Thymus (tissue), 11 donors: ENCODE results near the gene KIRREL3. TPM values are rescaled to one million over a fixed set of nuclear protein-coding genes. Genes with fewer than 3 reads are reported as not detected.
"Not testable (repeated sequence)": the region's sequence is repeated elsewhere in the genome, so short reads cannot be mapped to it uniquely, and the experiment has no call there.

Experiments
- DNase-seq, 9 donors: peaks; one replicate each; pipeline ENCODE4 v3.0.0-alpha.2; 2013; ENCODE audit warnings: low spot score in 9 of 9, low read depth in 6 of 9, missing footprints in 1 of 9
- H3K27ac ChIP-seq, 2 donors: one replicate each; pipeline ENCODE4 v1.5.1; 2013; ENCODE audit warnings: control low read depth in 1 of 2, low read depth in 1 of 2, low read length in 1 of 2, mild to moderate bottlenecking in 1 of 2, moderate library complexity in 1 of 2
- H3K27me3 ChIP-seq, 2 donors: one replicate each; pipeline ENCODE4 v1.5.1; 2013; ENCODE audit warnings: low read length in 1 of 2; ENCODE audit not compliant: control insufficient read depth in 2 of 2, insufficient read depth in 1 of 2
- H3K36me3 ChIP-seq, 2 donors: one replicate each; pipeline ENCODE4 v1.5.1; 2013; ENCODE audit warnings: low read length in 1 of 2, mild to moderate bottlenecking in 1 of 2, moderate library complexity in 1 of 2; ENCODE audit not compliant: control insufficient read depth in 2 of 2, insufficient read depth in 2 of 2
- H3K4me1 ChIP-seq, 2 donors: one replicate each; pipeline ENCODE4 v1.5.1; 2013; ENCODE audit warnings: low read length in 2 of 2; ENCODE audit not compliant: control insufficient read depth in 2 of 2, insufficient read depth in 2 of 2
- H3K4me3 ChIP-seq, 2 donors: one replicate each; pipeline ENCODE4 v1.5.1; 2013; ENCODE audit warnings: low read length in 2 of 2, control low read depth in 1 of 2, mild to moderate bottlenecking in 1 of 2
- H3K9me3 ChIP-seq, 2 donors: one replicate each; pipeline ENCODE4 v1.5.1; 2013; ENCODE audit warnings: low read length in 1 of 2, mild to moderate bottlenecking in 1 of 2; ENCODE audit not compliant: control insufficient read depth in 2 of 2, insufficient read depth in 1 of 2
- WGBS: extraction: QIAGEN DNeasy Blood & Tissue Kit; methylation state at CpG from one replicate; pipeline ENCODE4 v1.1.7; 2013; 5-methylcytosine and 5-hydroxymethylcytosine counted together
- polyA plus RNA-seq: library from polyadenylated mRNA; stranded (reverse); fragments of 200-250 nt; gene quantifications from one replicate; pipeline ENCODE4 v1.2.3, GENCODE V29; 2013
- total RNA-seq: library from RNA; stranded (reverse); fragments of 120-200 nt; gene quantifications from one replicate; pipeline ENCODE4 v1.2.4, GENCODE V29; 2013
- donor health status: healthy.

Gene KIRREL3
- total and polyA plus RNA-seq, 2 donors: 0.09 to 0.14 TPM

DNA sequence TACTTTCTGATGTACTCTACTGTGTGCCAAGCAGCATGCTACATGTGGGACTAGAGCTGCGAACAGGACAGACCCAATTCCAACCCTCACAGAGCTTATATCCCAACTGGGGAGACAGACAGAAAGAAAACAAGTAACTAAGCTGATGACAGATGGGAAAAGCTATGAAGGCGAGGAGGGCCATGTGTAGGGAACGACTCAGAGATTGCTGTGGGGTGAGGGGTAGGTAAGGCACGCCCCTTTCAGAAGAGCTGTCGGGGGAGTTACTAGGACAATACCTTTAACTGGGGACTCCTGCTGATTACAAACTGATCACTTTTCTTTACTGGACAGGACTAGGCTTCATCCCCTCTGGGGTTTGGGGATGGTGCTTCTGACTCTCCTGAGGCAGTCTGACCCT, 596.2 kb downstream of the KIRREL3 start:
- Histone ChIP-seq H3K36me3 (peaks cover 2 to 7% of the 10 kb centered on the region in 2 donors), H3K27me3 (no peaks in the 10 kb centered on the region), H3K4me3 (no peak overlapping the region), H3K4me1 (no peaks in the 10 kb centered on the region), H3K27ac (no peak overlapping the region), H3K9me3 (no peaks in the 10 kb centered on the region)
- no peak for DNase-seq
- 98% methylated on average over 5 of the region's 5 CpGs for WGBS

DNA sequence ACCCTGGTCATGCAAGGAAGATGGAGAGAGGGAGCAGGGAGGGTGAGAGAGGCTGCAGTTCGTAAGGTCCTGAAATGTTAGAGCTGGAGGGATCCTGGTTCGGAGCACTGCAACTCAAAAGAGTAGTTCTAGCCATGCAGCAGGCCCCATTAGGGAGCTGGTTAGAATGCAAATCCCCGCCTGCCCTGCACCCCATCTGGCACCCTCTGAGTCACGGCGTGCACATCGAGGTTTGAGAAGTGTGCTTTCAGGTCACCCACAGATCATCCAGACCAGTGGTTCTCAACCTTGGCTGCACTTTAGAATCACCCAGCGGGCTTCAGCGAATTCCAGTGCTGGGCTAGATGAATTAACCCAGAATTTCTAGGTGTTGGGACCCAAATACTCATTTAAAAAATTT, 596.9 kb downstream of the KIRREL3 start:
- DNase-seq: no peak
- Histone ChIP-seq H3K4me1 (no peaks in the 10 kb centered on the region), H3K4me3 (no peak overlapping the region), H3K9me3 (no peaks in the 10 kb centered on the region), H3K36me3 (peaks cover 2 to 6% of the 10 kb centered on the region in 2 donors), H3K27ac (no peak overlapping the region), H3K27me3 (no peaks in the 10 kb centered on the region)
- 97% methylated on average over 8 of the region's 8 CpGs for WGBS

DNA sequence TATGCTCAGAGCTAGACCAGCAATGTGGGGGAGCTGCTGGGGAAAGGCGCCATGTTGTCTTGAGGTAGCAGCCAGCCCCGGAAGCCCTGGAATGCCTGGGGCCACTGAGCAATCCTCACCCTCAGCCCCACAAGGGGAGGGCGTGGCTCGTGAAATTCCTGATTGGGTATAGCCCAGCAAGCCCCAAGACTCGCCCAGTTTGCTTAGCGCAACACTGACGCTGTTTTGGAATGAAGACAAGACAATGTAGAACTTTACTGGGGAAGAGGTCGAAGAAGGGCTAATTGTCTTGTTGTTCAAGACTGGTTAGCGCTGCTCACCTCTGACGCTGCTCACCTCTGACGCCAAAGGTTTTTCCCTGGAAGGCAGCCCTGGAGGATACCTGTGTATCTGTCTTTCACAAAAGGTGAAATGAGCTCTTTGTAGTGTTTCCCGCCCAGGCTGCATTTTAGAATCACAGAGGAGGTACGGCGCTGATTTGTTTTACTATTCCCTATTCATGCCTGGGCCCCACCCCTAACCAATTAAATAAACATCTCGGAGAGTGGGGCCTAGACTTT, 597.5 kb downstream of the KIRREL3 start:
- WGBS: 97% methylated on average over 15 of the region's 15 CpGs
- H3K27me3 ChIP-seq: no peaks in the 10 kb centered on the region
- no peaks in the 10 kb centered on the region for H3K4me1 ChIP-seq
- DNase-seq: no peak
- no peak overlapping the region for H3K27ac ChIP-seq
- H3K4me3 ChIP-seq: no peak overlapping the region
- H3K36me3 ChIP-seq: peaks cover 2 to 6% of the 10 kb centered on the region in 2 donors
- no peaks in the 10 kb centered on the region for H3K9me3 ChIP-seq

DNA sequence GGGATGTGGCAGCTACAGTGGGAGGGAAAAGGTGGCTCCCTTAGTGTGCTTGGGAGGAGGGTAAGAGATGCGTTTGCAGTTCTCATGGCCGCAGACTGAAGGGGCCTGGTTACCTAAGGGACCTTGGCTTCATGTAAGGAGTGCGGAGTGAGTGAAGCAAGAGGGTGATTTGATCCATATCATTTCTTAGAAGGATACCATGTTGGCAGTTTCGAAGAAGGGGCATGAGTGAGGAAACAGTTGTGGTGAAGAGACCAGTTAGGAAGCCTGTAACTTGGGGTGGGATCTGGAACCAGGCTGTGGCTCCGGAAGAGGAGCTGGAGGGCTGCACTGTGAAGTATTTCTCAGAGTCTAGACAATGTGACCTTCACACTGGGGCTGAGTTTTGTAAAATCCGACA, 600.1 kb downstream of the KIRREL3 start:
- 97% methylated on average over 6 of the region's 6 CpGs for WGBS
- no peak for DNase-seq
- Histone ChIP-seq H3K4me3 (no peak overlapping the region), H3K9me3 (no peaks in the 10 kb centered on the region), H3K36me3 (no peaks in the 10 kb centered on the region), H3K4me1 (no peaks in the 10 kb centered on the region), H3K27ac (no peak overlapping the region), H3K27me3 (no peaks in the 10 kb centered on the region)

DNA sequence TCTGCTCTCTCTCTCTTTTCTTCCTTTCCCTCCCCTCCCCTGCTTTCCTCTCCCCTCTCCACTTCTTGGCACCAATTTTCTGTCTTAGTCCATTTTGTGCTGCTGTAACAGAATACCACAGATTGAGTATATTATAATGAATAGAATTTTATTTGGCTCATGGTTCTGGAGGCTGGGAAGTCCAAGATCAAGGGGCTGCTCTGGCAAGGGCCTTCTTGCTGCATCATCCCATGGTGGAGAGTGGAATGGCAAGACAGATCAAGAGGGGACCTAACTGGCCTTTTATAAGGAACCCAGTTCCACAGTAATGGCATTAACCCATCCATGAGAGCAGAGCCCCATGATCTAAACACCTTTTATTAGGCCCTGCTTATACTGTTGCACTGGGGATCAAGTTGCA, 600.6 kb downstream of the KIRREL3 start:
- Histone ChIP-seq H3K27ac (no peak overlapping the region), H3K27me3 (no peaks in the 10 kb centered on the region), H3K36me3 (no peaks in the 10 kb centered on the region), H3K9me3 (no peaks in the 10 kb centered on the region), H3K4me1 (no peaks in the 10 kb centered on the region), H3K4me3 (no peak overlapping the region)
- no peak for DNase-seq

DNA sequence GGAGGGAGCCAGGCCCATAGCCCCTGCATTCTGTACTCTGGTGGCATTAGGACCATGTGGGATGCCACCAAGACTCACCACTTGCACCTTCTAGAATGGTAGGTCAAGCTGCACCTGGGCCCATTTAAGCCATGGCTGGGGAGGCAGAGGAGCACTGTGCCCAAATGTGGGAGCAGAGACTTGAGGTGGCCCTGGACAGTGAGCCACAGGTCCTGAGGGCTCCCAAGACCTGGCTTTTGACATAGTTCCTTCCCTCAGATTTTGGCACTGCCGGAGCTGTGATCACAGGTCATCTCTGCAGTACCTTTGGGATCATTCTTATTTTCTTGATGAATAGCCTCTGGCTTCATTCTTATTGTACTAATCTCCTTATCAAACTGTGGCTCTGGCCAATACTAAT, 601.8 kb downstream of the KIRREL3 start:
- Histone ChIP-seq H3K27ac (no peak overlapping the region), H3K4me3 (no peak overlapping the region), H3K9me3 (no peaks in the 10 kb centered on the region), H3K27me3 (no peaks in the 10 kb centered on the region), H3K36me3 (no peaks in the 10 kb centered on the region), H3K4me1 (no peaks in the 10 kb centered on the region)
- no peak for DNase-seq
- WGBS: 97% methylated on average over 1 of the region's 1 CpG

DNA sequence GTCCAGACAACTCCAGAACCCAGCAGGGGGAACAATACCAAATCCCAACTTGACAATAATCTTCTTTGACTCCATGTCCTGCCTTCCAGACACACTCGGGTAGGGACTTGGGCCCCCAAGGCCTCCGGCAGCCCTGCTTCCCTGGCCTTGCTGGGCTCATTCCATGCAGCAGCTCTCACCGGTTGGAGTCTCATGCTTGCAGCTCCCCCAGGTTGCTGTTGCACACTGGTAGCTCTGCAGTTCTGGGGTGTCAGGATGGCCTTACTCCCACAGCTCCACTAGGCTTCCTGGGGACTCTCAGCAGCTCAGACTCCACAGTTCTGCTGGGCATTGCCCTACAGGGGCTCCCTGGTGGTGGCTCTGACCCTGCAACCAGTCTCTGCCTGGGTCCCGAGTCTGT, 602.3 kb downstream of the KIRREL3 start:
- Histone ChIP-seq H3K27ac (no peak overlapping the region), H3K4me3 (no peak overlapping the region), H3K4me1 (peaks cover 0 to 3% of the 10 kb centered on the region in 2 donors), H3K27me3 (no peaks in the 10 kb centered on the region), H3K36me3 (no peaks in the 10 kb centered on the region), H3K9me3 (no peaks in the 10 kb centered on the region)
- no peak for DNase-seq
- WGBS: 98% methylated on average over 4 of the region's 4 CpGs

DNA sequence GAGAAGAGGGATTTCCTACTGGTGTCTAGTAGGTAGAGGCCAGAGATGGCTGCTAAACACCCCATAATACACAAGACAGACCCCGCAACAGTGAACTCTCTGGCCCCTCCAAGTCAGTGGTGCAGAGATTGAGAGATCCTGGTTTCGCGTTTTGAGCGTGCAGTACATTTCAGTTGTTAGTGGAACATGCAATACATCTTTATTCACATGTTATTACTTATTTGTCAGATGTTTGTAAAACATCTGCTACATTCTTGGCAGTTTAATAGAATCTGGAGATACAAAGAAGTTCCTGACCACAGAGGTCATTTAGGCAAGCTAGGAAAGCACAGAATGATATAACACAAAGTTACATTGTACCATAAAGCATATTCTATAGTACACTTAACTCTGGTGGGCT, 603.6 kb downstream of the KIRREL3 start:
- peaks cover 0 to 16% of the 10 kb centered on the region in 2 donors for H3K4me1 ChIP-seq
- no peaks in the 10 kb centered on the region for H3K27me3 ChIP-seq
- H3K27ac ChIP-seq: no peak overlapping the region
- DNase-seq: no peak
- over 99% methylated on average over 4 of the region's 4 CpGs for WGBS
- H3K9me3 ChIP-seq: no peaks in the 10 kb centered on the region
- H3K36me3 ChIP-seq: no peaks in the 10 kb centered on the region
- no peak overlapping the region for H3K4me3 ChIP-seq

DNA sequence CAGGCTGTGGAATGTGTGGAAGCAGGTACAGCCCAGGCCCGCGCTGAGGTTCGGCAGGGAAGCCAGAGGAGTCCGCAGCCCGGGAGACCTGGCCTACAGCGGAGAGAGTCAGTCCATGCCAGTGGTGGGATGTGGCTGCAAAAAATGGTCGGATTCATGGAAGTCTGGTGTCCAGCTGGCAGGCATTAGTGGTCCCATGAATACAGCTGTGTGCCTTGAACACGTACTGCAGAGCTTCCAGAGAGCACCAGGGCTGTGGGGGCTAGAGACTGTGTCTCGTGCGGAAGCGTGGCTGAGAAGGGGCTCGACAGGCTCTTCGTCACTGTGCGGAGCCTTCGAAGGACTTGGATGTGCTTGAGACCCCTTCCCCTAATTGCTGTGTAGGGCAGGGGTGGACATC, 604.3 kb downstream of the KIRREL3 start:
- H3K4me3 ChIP-seq, H3K36me3 ChIP-seq, H3K9me3 ChIP-seq, DNase-seq, H3K27ac ChIP-seq, H3K27me3 ChIP-seq: not testable (repeated sequence)
- peaks cover 0 to 18% of the 10 kb centered on the region in 2 donors for H3K4me1 ChIP-seq
- 96% methylated on average over 15 of the region's 15 CpGs for WGBS

DNA sequence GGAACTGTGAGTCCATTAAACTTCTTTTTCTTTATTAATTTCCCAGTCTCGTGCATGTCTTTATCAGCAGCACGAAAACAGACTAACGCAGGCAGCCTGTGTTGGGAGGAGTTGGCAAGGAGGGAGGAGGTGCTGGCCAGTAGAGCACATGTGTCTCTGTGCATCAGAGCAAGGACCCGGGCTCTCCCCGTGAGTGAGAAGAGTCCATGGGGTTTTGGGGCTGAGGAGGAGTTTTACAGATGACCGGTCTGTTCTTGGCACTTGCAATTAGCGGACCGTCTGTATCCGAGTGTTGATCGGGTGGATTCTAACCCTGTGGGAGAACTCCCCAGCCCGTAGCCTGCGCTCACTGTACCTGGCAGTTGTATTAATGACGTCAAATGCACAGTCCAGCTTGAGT, 604.8 kb downstream of the KIRREL3 start:
- over 99% methylated on average over 8 of the region's 13 CpGs for WGBS
- not testable (repeated sequence) for H3K36me3 ChIP-seq, H3K27me3 ChIP-seq, H3K27ac ChIP-seq, DNase-seq, H3K9me3 ChIP-seq, H3K4me3 ChIP-seq
- H3K4me1 ChIP-seq: peaks cover 0 to 18% of the 10 kb centered on the region in 2 donors
